DOHH2 (cell line): ENCODE measurements around the gene CAMTA1.

ENCODE experiments used
- EZH2phosphoT487 ChIP-seq: fragments of 200-600 bp; sonication (generic); IDR thresholded peaks from 2 replicates; pipeline ENCODE4 v1.6.1; 2017; ENCODE audit warnings: borderline replicate concordance, mild to moderate bottlenecking, antibody characterized with exemption, low read length, moderate library complexity, mixed read lengths
- TF ChIP-seq, protein P1 (sequence below): fragments of 200-600 bp; sonication (generic); IDR thresholded peaks from one replicate; pipeline ENCODE4 v1.5.1; 2014; ENCODE audit warnings: antibody characterized with exemption, mild to moderate bottlenecking, low read depth, low read length; ENCODE audit not compliant: poor library complexity, severe bottlenecking

DNA sequence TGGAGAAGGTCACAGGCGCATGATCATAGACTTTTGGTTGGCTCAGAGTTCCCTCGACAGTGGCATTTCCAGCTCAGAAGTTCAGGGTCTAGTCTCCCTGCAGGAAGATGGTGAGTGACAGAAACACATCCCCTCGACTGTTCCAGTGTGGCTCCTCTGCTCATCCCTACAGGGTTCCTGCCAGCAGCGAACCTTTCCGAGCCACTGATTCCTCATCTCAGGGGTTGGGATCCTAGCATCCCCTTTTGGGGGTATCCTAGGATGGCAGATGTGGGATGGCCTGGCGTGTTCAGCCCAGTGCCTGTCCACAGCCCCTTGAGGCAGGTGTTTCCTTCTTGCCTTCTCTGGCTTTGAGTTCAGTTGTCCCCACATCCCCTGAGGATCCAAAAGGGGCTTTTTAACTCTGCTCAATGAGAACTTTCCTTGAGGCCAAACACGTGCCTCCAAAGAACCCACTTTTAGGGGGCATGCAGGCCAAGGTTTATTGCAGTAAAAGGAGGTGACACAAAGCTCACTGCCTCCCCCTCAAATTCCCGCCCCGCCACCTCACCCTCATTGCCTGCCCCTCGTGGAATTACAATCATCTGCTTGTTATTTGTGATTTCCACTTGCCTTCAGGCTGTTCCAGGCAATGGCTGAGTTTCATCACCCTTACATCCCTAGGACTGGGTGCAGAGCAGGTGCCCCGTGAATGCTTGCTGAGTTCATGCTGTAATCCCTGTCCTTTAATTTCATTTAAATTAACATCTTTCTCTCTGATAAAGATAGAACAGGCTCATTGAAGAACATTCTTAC, 440.7 kb downstream of the CAMTA1 start:
- TF ChIP-seq, protein P1, sequence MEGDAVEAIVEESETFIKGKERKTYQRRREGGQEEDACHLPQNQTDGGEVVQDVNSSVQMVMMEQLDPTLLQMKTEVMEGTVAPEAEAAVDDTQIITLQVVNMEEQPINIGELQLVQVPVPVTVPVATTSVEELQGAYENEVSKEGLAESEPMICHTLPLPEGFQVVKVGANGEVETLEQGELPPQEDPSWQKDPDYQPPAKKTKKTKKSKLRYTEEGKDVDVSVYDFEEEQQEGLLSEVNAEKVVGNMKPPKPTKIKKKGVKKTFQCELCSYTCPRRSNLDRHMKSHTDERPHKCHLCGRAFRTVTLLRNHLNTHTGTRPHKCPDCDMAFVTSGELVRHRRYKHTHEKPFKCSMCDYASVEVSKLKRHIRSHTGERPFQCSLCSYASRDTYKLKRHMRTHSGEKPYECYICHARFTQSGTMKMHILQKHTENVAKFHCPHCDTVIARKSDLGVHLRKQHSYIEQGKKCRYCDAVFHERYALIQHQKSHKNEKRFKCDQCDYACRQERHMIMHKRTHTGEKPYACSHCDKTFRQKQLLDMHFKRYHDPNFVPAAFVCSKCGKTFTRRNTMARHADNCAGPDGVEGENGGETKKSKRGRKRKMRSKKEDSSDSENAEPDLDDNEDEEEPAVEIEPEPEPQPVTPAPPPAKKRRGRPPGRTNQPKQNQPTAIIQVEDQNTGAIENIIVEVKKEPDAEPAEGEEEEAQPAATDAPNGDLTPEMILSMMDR, result no peak
- no peak for TF ChIP-seq EZH2phosphoT487
